NB4 (cell line): Measurements from ENCODE around the gene PCDHGA3.
"Not testable (repeated sequence)": the region's sequence is repeated elsewhere in the genome, so short reads cannot be mapped to it uniquely, and the experiment has no call there.

Experiments used
- DNase-seq: peaks from one replicate; pipeline ENCODE4 v3.0.0; 2010; ENCODE audit warnings: low read depth
- H3K4me3 ChIP-seq: one replicate; pipeline ENCODE4 v1.5.1; 2011; ENCODE audit warnings: mild to moderate bottlenecking, low read depth, low read length, moderate library complexity
- MAX ChIP-seq: IDR thresholded peaks from 2 replicates; pipeline ENCODE4 v1.6.1; 2011; ENCODE audit warnings: low read depth, low read length
- MYC ChIP-seq: IDR thresholded peaks from 2 replicates; pipeline ENCODE4 v1.6.1; 2011; ENCODE audit warnings: low read depth, low read length
- POLR2A ChIP-seq: IDR thresholded peaks from 2 replicates; pipeline ENCODE4 v1.6.1; 2011; ENCODE audit warnings: mild to moderate bottlenecking; ENCODE audit not compliant: insufficient read length; ENCODE audit errors: extremely low read depth
- TF ChIP-seq, protein P1 (sequence below): IDR thresholded peaks from one replicate; pipeline ENCODE4 v1.5.1; 2012; ENCODE audit warnings: low read depth, low read length

The PCDHGA3 gene

DNA sequence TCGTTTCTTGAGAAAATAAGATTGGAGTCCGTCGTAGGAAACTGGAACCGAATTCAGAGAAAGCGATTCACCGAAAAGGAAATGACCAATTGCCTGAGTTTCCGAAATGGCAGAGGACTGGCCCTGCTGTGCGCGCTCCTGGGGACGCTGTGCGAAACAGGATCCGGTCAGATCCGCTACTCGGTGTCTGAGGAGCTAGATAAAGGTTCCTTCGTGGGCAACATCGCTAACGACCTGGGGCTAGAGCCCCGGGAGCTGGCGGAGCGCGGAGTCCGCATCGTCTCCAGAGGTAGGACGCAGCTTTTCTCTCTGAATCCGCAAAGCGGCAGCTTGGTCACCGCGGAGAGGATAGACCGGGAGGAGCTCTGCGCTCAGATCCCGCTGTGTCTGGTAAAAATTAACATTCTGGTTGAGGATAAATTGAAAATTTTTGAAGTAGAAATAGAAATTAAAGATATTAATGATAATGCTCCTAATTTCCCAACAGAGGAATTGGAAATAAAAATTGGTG lies 379 bp downstream of the PCDHGA3 start:
- TF ChIP-seq MAX (no peak), POLR2A (no peak), MYC (no peak)
- TF ChIP-seq, protein P1, sequence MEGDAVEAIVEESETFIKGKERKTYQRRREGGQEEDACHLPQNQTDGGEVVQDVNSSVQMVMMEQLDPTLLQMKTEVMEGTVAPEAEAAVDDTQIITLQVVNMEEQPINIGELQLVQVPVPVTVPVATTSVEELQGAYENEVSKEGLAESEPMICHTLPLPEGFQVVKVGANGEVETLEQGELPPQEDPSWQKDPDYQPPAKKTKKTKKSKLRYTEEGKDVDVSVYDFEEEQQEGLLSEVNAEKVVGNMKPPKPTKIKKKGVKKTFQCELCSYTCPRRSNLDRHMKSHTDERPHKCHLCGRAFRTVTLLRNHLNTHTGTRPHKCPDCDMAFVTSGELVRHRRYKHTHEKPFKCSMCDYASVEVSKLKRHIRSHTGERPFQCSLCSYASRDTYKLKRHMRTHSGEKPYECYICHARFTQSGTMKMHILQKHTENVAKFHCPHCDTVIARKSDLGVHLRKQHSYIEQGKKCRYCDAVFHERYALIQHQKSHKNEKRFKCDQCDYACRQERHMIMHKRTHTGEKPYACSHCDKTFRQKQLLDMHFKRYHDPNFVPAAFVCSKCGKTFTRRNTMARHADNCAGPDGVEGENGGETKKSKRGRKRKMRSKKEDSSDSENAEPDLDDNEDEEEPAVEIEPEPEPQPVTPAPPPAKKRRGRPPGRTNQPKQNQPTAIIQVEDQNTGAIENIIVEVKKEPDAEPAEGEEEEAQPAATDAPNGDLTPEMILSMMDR, result no peak
- no peak for DNase-seq
- H3K4me3 ChIP-seq, result no peak overlapping the region

GRCh38 chr5:141345327-141345726 lies 1.7 kb downstream of the PCDHGA3 start:
- no peak for TF ChIP-seq POLR2A
- TF ChIP-seq MYC, result no peak
- DNase-seq, result no peak
- no peak overlapping the region for H3K4me3 ChIP-seq

DNA sequence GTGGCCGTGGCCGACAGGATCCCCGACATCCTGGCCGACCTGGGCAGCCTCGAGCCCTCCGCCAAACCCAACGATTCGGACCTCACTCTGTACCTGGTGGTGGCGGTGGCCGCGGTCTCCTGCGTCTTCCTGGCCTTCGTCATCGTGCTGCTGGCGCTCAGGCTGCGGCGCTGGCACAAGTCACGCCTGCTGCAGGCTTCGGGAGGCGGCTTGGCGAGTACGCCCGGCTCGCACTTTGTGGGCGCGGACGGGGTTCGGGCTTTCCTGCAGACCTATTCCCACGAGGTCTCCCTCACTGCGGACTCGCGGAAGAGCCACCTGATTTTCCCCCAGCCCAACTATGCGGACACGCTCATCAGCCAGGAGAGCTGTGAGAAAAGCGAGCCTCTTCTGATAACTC lies 2.4 kb downstream of the PCDHGA3 start:
- not testable (repeated sequence) for DNase-seq, H3K4me3 ChIP-seq

GRCh38 chr5:141349917-141350619 lies 6.4 kb downstream of the PCDHGA3 start, which contains the start of gene PCDHGB1:
Gene PCDHGB1, plus strand, starts transcription at chr5:141350099. Its CDS starts 162 bp downstream, at chr5:141350261.
- DNase-seq, result peak; percentile 81
- peak within 1 kb of the TSS; percentile 58 for H3K4me3 ChIP-seq
- no peak for TF ChIP-seq MAX
- TF ChIP-seq, protein P1, result peak; percentile 77
- no peak for TF ChIP-seq POLR2A
- no peak for TF ChIP-seq MYC

DNA sequence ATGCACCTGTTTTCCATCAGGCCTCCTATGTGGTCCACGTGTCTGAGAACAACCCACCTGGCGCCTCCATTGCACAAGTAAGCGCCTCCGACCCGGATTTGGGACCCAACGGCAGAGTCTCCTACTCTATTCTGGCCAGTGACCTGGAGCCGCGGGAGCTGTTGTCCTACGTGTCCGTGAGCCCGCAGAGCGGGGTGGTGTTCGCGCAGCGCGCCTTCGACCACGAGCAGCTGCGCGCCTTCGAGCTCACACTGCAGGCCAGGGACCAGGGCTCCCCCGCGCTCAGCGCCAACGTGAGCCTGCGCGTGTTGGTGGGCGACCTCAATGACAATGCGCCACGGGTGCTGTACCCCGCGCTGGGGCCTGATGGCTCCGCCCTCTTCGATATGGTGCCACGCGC lies 8.0 kb downstream of the PCDHGA3 start:
- TF ChIP-seq MAX, result no peak
- TF ChIP-seq MYC, result no peak
- TF ChIP-seq, protein P1, result no peak
- no peak for TF ChIP-seq POLR2A
- no peak for DNase-seq
- H3K4me3 ChIP-seq, result no peak overlapping the region

DNA sequence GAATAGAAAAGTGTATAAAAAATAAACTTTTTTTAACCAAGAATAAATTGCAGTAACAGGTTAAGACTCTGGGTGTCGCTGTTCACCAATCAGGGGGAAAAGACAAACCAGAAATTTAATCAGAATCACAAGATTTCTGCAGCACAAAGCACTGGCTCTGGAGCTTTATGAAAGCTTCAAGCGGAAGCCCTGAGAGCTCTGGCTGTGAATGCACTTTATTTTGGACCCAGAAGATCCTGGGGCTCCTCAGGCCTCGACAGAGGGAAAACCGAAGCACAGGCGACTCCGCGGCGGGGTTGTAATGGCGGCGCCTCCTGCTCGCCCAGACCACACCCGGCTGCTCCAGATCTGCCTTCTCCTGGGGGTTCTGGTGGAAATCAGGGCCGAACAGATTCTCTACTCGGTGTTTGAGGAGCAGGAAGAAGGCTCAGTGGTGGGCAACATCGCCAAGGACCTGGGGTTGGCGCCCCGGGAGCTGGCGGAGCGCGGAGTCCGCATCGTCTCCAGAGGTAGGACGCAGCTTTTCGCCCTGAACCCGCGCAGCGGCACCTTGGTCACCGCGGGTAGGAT lies 11.4 kb downstream of the PCDHGA3 start, which contains the start of gene PCDHGA4:
TSS of gene PCDHGA4 (plus strand) at position 122 of the 570 bp plus-strand sequence. CDS start at position 209, 87 bp downstream.
- DNase-seq, result peak; percentile 26
- H3K4me3 ChIP-seq, result no peak within 1 kb of the TSS
- TF ChIP-seq MAX (no peak), POLR2A (no peak), MYC (no peak)
- TF ChIP-seq, protein P1, result peak; percentile 35
